IMR-90 (cell line): ENCODE measurements around the gene ZSCAN10. TPM values are rescaled to one million over a fixed set of nuclear protein-coding genes. Genes with fewer than 3 reads are reported as not detected.

Source experiments
- ATAC-seq: fragments of 200-7000 bp; cut with Tn5 transposase; 2 replicates; pipeline ENCODE4 v1.9.1; 2020; ENCODE audit warnings: low read depth, mild to moderate bottlenecking, moderate library complexity
- BruUV-seq: library from RNA; stranded (reverse); fragments of 400-500 nt; replicated peaks from 2 replicates; lab custom pipeline; 2021; lab: Mats Ljungman, UMichigan
- CTCF ChIA-PET: fragments of 300-600 bp; formaldehyde crosslinking; extraction: SDS; loops from one replicate; lab custom pipeline; 2021; ENCODE audit warnings: antibody characterized with exemption; lab: Yijun Ruan, JAX
- POLR2A ChIA-PET: fragments of 300-600 bp; sonication (Branson Sonifier 250); formaldehyde crosslinking; loops from one replicate; lab custom pipeline; 2022; ENCODE audit warnings: antibody characterized with exemption; ENCODE audit not compliant: unreplicated experiment; lab: Charles Lee
- DNase-seq: peaks from one replicate; pipeline ENCODE4 v3.0.0; 2013
- H2AFZ ChIP-seq: replicated peaks from 2 replicates; pipeline ENCODE3; 2013; ENCODE audit warnings: low read length, mild to moderate bottlenecking; ENCODE audit not compliant: poor library complexity
- H2AK5ac ChIP-seq: 2 replicates; pipeline ENCODE4 v1.6.1; 2013; ENCODE audit warnings: low read depth, low read length, inconsistent platforms
- H2AK9ac ChIP-seq: replicated peaks from 2 replicates; pipeline ENCODE3; 2013; ENCODE audit warnings: mild to moderate bottlenecking, low read depth, low read length, moderate library complexity; ENCODE audit not compliant: poor library complexity
- H2BK120ac ChIP-seq: 2 replicates; pipeline ENCODE4 v1.6.1; 2013; ENCODE audit warnings: low read depth, low read length, inconsistent platforms
- H2BK15ac ChIP-seq: 3 replicates; pipeline ENCODE4 v1.6.1; 2013; ENCODE audit warnings: low read depth, low read length, inconsistent platforms
- H2BK20ac ChIP-seq: 2 replicates; pipeline ENCODE4 v1.6.1; 2013; ENCODE audit warnings: low read depth, mild to moderate bottlenecking, inconsistent platforms, low read length, moderate library complexity
- H2BK5ac ChIP-seq: 2 replicates; pipeline ENCODE4 v1.6.1; 2013; ENCODE audit warnings: mild to moderate bottlenecking, low read depth, low read length, inconsistent platforms; ENCODE audit not compliant: poor library complexity, severe bottlenecking
- H3K14ac ChIP-seq: replicated peaks from 2 replicates; pipeline ENCODE4 v1.6.1; 2013; ENCODE audit warnings: low read depth, low read length, inconsistent platforms
- H3K18ac ChIP-seq: 2 replicates; pipeline ENCODE4 v1.6.1; 2013; ENCODE audit warnings: low read depth, low read length, control low read depth
- H3K23ac ChIP-seq: 2 replicates; pipeline ENCODE4 v1.6.1; 2013; ENCODE audit warnings: low read depth, low read length, inconsistent platforms
- H3K27ac ChIP-seq: 2 replicates; pipeline ENCODE4 v1.5.1; 2013; ENCODE audit warnings: mild to moderate bottlenecking, control low read depth, low read length; ENCODE audit not compliant: insufficient read depth
- H3K27me3 ChIP-seq: 2 replicates; pipeline ENCODE4 v1.6.1; 2013; ENCODE audit warnings: low read length; ENCODE audit not compliant: control insufficient read depth, insufficient read depth
- H3K36me3 ChIP-seq: 2 replicates; pipeline ENCODE4 v1.6.1; 2013; ENCODE audit warnings: low read length, mixed read lengths; ENCODE audit not compliant: control insufficient read depth, insufficient read depth
- H3K4ac ChIP-seq: 2 replicates; pipeline ENCODE4 v1.6.1; 2013; ENCODE audit warnings: low read depth, low read length, inconsistent platforms
- H3K4me1 ChIP-seq: 2 replicates; pipeline ENCODE4 v1.6.1; 2013; ENCODE audit warnings: low read length, mixed read lengths; ENCODE audit not compliant: control insufficient read depth, insufficient read depth
- H3K4me2 ChIP-seq: 2 replicates; pipeline ENCODE4 v1.6.1; 2013; ENCODE audit warnings: low read depth, mild to moderate bottlenecking, control low read depth, low read length, moderate library complexity
- H3K4me3 ChIP-seq: 2 replicates; pipeline ENCODE4 v1.5.1; 2013; ENCODE audit warnings: low read depth, mild to moderate bottlenecking, control low read depth, low read length, moderate library complexity; ENCODE audit not compliant: insufficient read depth
- H3K56ac ChIP-seq: 2 replicates; pipeline ENCODE4 v1.6.1; 2013; ENCODE audit warnings: low read length, inconsistent platforms; ENCODE audit not compliant: insufficient read depth; ENCODE audit errors: extremely low read depth
- H3K79me1 ChIP-seq, 2 experiments: 2 replicates each; pipeline ENCODE4 v1.6.1; 2013; ENCODE audit warnings: low read length in 2 of 2, inconsistent platforms in 1 of 2, low read depth in 1 of 2
- H3K9ac ChIP-seq: 2 replicates; pipeline ENCODE4 v1.6.1; 2013; ENCODE audit warnings: low read depth, low read length, control low read depth
- H3K9me1 ChIP-seq: 2 replicates; pipeline ENCODE4 v1.6.1; 2013; ENCODE audit warnings: low read length, inconsistent platforms; ENCODE audit not compliant: insufficient read depth
- H3K9me3 ChIP-seq: 2 replicates; pipeline ENCODE4 v1.6.1; 2013; ENCODE audit warnings: low read length; ENCODE audit not compliant: control insufficient read depth, insufficient read depth
- H4K20me1 ChIP-seq: 2 replicates; pipeline ENCODE4 v1.6.1; 2013; ENCODE audit warnings: low read length, inconsistent platforms; ENCODE audit not compliant: insufficient read depth
- H4K5ac ChIP-seq: 2 replicates; pipeline ENCODE4 v1.6.1; 2013; ENCODE audit warnings: mild to moderate bottlenecking, low read depth, low read length, control low read depth
- H4K8ac ChIP-seq, 2 experiments: 2 replicates each; pipeline ENCODE4 v1.6.1; 2013; ENCODE audit warnings: low read depth in 2 of 2, low read length in 2 of 2, control low read depth in 1 of 2, inconsistent platforms in 1 of 2
- H4K91ac ChIP-seq: 2 replicates; pipeline ENCODE4 v1.6.1; 2013; ENCODE audit warnings: low read depth, low read length, inconsistent platforms; ENCODE audit not compliant: insufficient read depth
- MAFK ChIP-seq: IDR thresholded peaks from 2 replicates; pipeline ENCODE4 v1.6.1; 2012; ENCODE audit warnings: low read depth, low read length, improper control_type of control experiment
- WGBS, 2 experiments: methylation state at CpG; one replicate each; pipeline versions ENCODE4 v1.1.5 to v1.1.7; 2013; ENCODE audit warnings: missing lambda C conversion rate in 2 of 2; ENCODE audit not compliant: insufficient read length in 1 of 2; ENCODE audit errors: extremely low coverage in 2 of 2; 5-methylcytosine and 5-hydroxymethylcytosine counted together
- dilution Hi-C: fragments of 300-500 bp; cut with HindIII; formaldehyde crosslinking; loops from one replicate; pipeline ENCODE4 v1.14.3; 2018; ENCODE audit warnings: low sequenced_read_pairs; ENCODE audit not compliant: unreplicated experiment
- in situ Hi-C: fragments of 300-500 bp; cut with MboI; formaldehyde crosslinking; loops from 3 replicates; pipeline ENCODE4 v1.14.3; 2019; ENCODE audit warnings: low sequenced_read_pairs, inconsistent platforms, mixed read lengths
- intact Hi-C: fragments of 100-400 bp; cut with micrococcal nuclease; formaldehyde crosslinking; loops from 2 replicates; pipeline ENCODE4 v1.10.0; 2022
- polyA plus RNA-seq, 3 experiments: library from polyadenylated mRNA; depleted of rRNA; stranded (reverse); fragments of >200 nt; gene quantifications; 2 replicates each; pipeline ENCODE4 v1.2.3, GENCODE V29; 2012; ENCODE audit warnings: low replicate concordance in 1 of 3
- total RNA-seq: library from RNA; depleted of rRNA; stranded (reverse); fragments of >200 nt; gene quantifications from 2 replicates; pipeline ENCODE4 v1.2.3, GENCODE V29; 2012

ZSCAN10 gene
- total and polyA plus RNA-seq, 2 of the 4 experiments (the other 2 are of a cell fraction): not detected

DNA sequence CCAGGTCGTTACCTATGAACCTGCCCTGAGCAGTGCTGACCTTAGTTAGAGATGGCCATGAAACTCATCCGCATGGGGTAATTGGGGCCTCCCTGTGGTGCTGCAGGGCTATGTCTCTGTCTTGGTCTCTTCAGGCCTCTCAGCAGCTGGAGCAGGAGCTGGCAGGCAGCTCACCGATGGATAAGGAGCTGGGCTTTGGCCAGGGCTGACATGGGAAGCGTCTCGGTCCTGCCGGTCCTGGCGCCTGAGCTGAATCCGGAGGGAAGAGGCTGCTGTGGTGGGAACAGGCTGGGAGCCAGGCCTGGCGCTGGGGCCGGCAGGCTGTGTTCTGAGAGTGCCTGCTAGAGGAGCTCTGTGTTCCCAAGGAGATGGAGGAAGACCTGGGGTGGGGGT lies 23.6 kb downstream of the ZSCAN10 start:
- H3K18ac ChIP-seq: no peak overlapping the region
- no peaks in the 10 kb centered on the region for H3K4me1 ChIP-seq
- H2AK9ac ChIP-seq: no peak overlapping the region
- no TSS peak for BruUV-seq
- no peak overlapping the region for H3K27ac ChIP-seq
- H2BK5ac ChIP-seq: no peak overlapping the region
- no peak overlapping the region for H3K4me2 ChIP-seq
- H2AFZ ChIP-seq: no peak overlapping the region
- in situ Hi-C loops (no loop called here), intact Hi-C loops (no loop called here), dilution Hi-C loops (no loop called here)
- no peak overlapping the region for H2BK15ac ChIP-seq
- H3K23ac ChIP-seq: no peak overlapping the region
- no peak overlapping the region for H3K14ac ChIP-seq
- no peak overlapping the region for H2AK5ac ChIP-seq
- H2BK20ac ChIP-seq: no peak overlapping the region
- H3K27me3 ChIP-seq: peaks cover 53% of the 10 kb centered on the region
- H3K9me1 ChIP-seq: peaks cover 6% of the 10 kb centered on the region; the same call in 1 of the 2 replicates
- H3K9ac ChIP-seq: no peak overlapping the region
- no peaks in the 10 kb centered on the region for H3K79me1 ChIP-seq
- no peak overlapping the region for H3K4ac ChIP-seq
- no peaks in the 10 kb centered on the region for H4K20me1 ChIP-seq
- WGBS, 2 experiments: 11% methylated on average over 3 of the region's 10 CpGs; no CpG with 5 or more reads in 1 of the 2 experiments
- H3K56ac ChIP-seq: no peak overlapping the region
- no peak overlapping the region for H2BK120ac ChIP-seq
- DNase-seq: no peak
- H3K4me3 ChIP-seq: no peak overlapping the region
- no peak overlapping the region for H4K91ac ChIP-seq
- no peak overlapping the region for H4K5ac ChIP-seq
- no peak for ATAC-seq
- no peak for TF ChIP-seq MAFK
- H3K9me3 ChIP-seq: no peaks in the 10 kb centered on the region
- POLR2A ChIA-PET: no interaction called here
- H4K8ac ChIP-seq: no peak overlapping the region
- no peaks in the 10 kb centered on the region for H3K36me3 ChIP-seq
- CTCF ChIA-PET: interaction anchor here (1.1 kb wide), 1 partner anchor 17 kb away, joined by 4 read pairs; no protein-coding TSS in a partner anchor
